RWPE1 (cell line): ENCODE data around the gene PHLPP1.

ENCODE experiments used
- CTCF ChIA-PET: fragments of 350-600 bp; sonication (Branson Sonifier 250); formaldehyde crosslinking; extraction: SDS; loops from one replicate; lab custom pipeline; 2021; lab: Yijun Ruan, JAX
- POLR2A ChIA-PET: fragments of 400-600 bp; formaldehyde crosslinking; extraction: SDS; loops from one replicate; lab custom pipeline; 2020; ENCODE audit warnings: antibody characterized with exemption; ENCODE audit not compliant: low non-redundant PET; lab: Yijun Ruan, JAX
- DNase-seq: peaks from one replicate; pipeline ENCODE4 v3.0.0; 2012; ENCODE audit warnings: low spot score
- H3K27ac ChIP-seq: fragments of 450-650 bp; 2 replicates; pipeline ENCODE4 v1.5.1; 2017
- CTCF ChIP-seq: fragments of 450-650 bp; conservative IDR thresholded peaks from 2 replicates; pipeline ENCODE4 v1.5.1; 2017; ENCODE audit warnings: low read depth, mild to moderate bottlenecking

PHLPP1 gene

GRCh38 chr18:62918361-62918760 is 203.0 kb downstream of the PHLPP1 start:
- POLR2A ChIA-PET: no interaction called here
- no peak for TF ChIP-seq CTCF
- CTCF ChIA-PET: no interaction called here
- no peak overlapping the region for H3K27ac ChIP-seq
- no peak for DNase-seq

GRCh38 chr18:62919109-62919838 is 203.9 kb downstream of the PHLPP1 start:
- TF ChIP-seq CTCF: no peak
- CTCF ChIA-PET: no interaction called here
- POLR2A ChIA-PET: no interaction called here
- no peak for DNase-seq
- no peak overlapping the region for H3K27ac ChIP-seq

- no peak overlapping the region for H3K27ac ChIP-seq
- ChIA-PET POLR2A (no interaction called here), CTCF (no interaction called here)
- peak; percentile 9 for DNase-seq
- TF ChIP-seq CTCF: no peak
Observed at GRCh38 chr18:62925031-62925688, 209.8 kb downstream of the PHLPP1 start.

GRCh38 chr18:62928326-62928725 is 213.0 kb downstream of the PHLPP1 start:
- no peak for DNase-seq
- ChIA-PET POLR2A (no interaction called here), CTCF (no interaction called here)
- no peak overlapping the region for H3K27ac ChIP-seq
- TF ChIP-seq CTCF: no peak

- H3K27ac ChIP-seq: no peak overlapping the region
- POLR2A ChIA-PET: no interaction called here
- no peak for TF ChIP-seq CTCF
- no peak for DNase-seq
- CTCF ChIA-PET: no interaction called here
Observed at GRCh38 chr18:62933261-62933887, 218.0 kb downstream of the PHLPP1 start.

GRCh38 chr18:62935994-62936393 is 220.7 kb downstream of the PHLPP1 start:
- no peak for TF ChIP-seq CTCF
- no peak overlapping the region for H3K27ac ChIP-seq
- ChIA-PET CTCF (interaction anchor here (0.9 kb wide), 1 partner anchor 332 kb away, joined by 4 read pairs; no protein-coding TSS in a partner anchor), POLR2A (no interaction called here)
- DNase-seq: no peak
